BE2C (cell line): Measurements from ENCODE around the gene MT1G.

Source experiments
- DNase-seq: peaks from one replicate; pipeline ENCODE4 v3.0.0-alpha.2; 2020
- H3K27me3 ChIP-seq: fragments of 250-450 bp; sonication (Bioruptor Pico); 2 replicates; pipeline ENCODE4 v1.5.1; 2020; ENCODE audit warnings: mild to moderate bottlenecking
- H3K36me3 ChIP-seq: fragments of 250-450 bp; sonication (Bioruptor Pico); 2 replicates; pipeline ENCODE4 v1.5.1; 2020; ENCODE audit warnings: mild to moderate bottlenecking
- H3K4me1 ChIP-seq: fragments of 250-450 bp; sonication (Bioruptor Pico); 2 replicates; pipeline ENCODE4 v1.5.1; 2020
- H3K4me3 ChIP-seq: 2 replicates; pipeline ENCODE4 v1.5.1; 2011; ENCODE audit warnings: low read depth, low read length
- H3K9me3 ChIP-seq: fragments of 250-450 bp; sonication (Bioruptor Pico); 2 replicates; pipeline ENCODE4 v1.5.1; 2020
- TF ChIP-seq, protein P1 (sequence below): IDR thresholded peaks from 2 replicates; pipeline ENCODE4 v1.5.1; 2012; ENCODE audit warnings: mild to moderate bottlenecking, low read depth, low read length

Gene MT1G

GRCh38 chr16:56700195-56700594 is 32.3 kb upstream of the MT1G start:
- TF ChIP-seq, protein P1, sequence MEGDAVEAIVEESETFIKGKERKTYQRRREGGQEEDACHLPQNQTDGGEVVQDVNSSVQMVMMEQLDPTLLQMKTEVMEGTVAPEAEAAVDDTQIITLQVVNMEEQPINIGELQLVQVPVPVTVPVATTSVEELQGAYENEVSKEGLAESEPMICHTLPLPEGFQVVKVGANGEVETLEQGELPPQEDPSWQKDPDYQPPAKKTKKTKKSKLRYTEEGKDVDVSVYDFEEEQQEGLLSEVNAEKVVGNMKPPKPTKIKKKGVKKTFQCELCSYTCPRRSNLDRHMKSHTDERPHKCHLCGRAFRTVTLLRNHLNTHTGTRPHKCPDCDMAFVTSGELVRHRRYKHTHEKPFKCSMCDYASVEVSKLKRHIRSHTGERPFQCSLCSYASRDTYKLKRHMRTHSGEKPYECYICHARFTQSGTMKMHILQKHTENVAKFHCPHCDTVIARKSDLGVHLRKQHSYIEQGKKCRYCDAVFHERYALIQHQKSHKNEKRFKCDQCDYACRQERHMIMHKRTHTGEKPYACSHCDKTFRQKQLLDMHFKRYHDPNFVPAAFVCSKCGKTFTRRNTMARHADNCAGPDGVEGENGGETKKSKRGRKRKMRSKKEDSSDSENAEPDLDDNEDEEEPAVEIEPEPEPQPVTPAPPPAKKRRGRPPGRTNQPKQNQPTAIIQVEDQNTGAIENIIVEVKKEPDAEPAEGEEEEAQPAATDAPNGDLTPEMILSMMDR: no peak
- no peaks in the 10 kb centered on the region for H3K27me3 ChIP-seq
- no peak overlapping the region for H3K4me3 ChIP-seq
- no peaks in the 10 kb centered on the region for H3K36me3 ChIP-seq
- no peaks in the 10 kb centered on the region for H3K9me3 ChIP-seq
- no peaks in the 10 kb centered on the region for H3K4me1 ChIP-seq
- no peak for DNase-seq

- Histone ChIP-seq H3K4me3 (no peak overlapping the region), H3K4me1 (no peaks in the 10 kb centered on the region), H3K27me3 (no peaks in the 10 kb centered on the region), H3K9me3 (no peaks in the 10 kb centered on the region), H3K36me3 (no peaks in the 10 kb centered on the region)
- TF ChIP-seq, protein P1: no peak
- DNase-seq: no peak
Measured at GRCh38 chr16:56697456-56698155, 29.7 kb upstream of the MT1G start.

GRCh38 chr16:56695246-56695645 is 27.4 kb upstream of the MT1G start:
- Histone ChIP-seq H3K9me3 (no peaks in the 10 kb centered on the region), H3K4me1 (no peaks in the 10 kb centered on the region), H3K27me3 (no peaks in the 10 kb centered on the region), H3K36me3 (no peaks in the 10 kb centered on the region), H3K4me3 (no peak overlapping the region)
- TF ChIP-seq, protein P1: no peak
- no peak for DNase-seq

- TF ChIP-seq, protein P1: no peak
- DNase-seq: no peak
- no peaks in the 10 kb centered on the region for H3K36me3 ChIP-seq
Measured at GRCh38 chr16:56691885-56692284, 24.0 kb upstream of the MT1G start.

GRCh38 chr16:56690420-56691122 is 22.7 kb upstream of the MT1G start:
- Histone ChIP-seq H3K9me3 (no peaks in the 10 kb centered on the region), H3K36me3 (no peaks in the 10 kb centered on the region), H3K4me3 (no peak overlapping the region), H3K4me1 (no peaks in the 10 kb centered on the region), H3K27me3 (no peaks in the 10 kb centered on the region)
- TF ChIP-seq, protein P1: 0 out of 2 replicates have a peak, but pooled peaks have one; percentile 2
- no peak for DNase-seq

More at GRCh38 chr16:56691885-56692284, 24.0 kb upstream of the MT1G start:
- Histone ChIP-seq H3K27me3 (no peaks in the 10 kb centered on the region), H3K4me3 (no peak overlapping the region), H3K9me3 (no peaks in the 10 kb centered on the region), H3K4me1 (no peaks in the 10 kb centered on the region)

DNA sequence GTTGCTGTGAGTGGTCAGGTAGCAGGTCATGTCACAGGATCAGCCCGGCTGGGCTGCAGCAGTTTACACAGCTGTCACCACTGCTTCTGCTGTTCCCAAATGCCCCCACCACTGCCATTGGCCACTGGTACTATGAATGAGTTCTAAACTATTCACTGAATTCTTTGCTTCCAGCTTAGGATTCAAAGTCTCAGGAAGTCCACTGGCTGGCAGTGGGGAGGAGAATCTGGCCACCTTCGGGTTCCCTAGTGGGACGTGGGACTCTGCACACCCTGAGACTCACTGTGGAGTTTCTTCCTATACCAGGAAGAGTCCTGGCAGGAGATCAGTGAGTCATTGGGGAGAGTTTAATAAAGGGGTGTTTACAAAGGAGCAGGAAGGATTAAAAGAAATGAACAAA is 21.3 kb upstream of the MT1G start:
- H3K4me3 ChIP-seq: no peak overlapping the region
- no peaks in the 10 kb centered on the region for H3K36me3 ChIP-seq
- no peaks in the 10 kb centered on the region for H3K9me3 ChIP-seq
- no peak for DNase-seq
- H3K4me1 ChIP-seq: no peaks in the 10 kb centered on the region
- H3K27me3 ChIP-seq: no peaks in the 10 kb centered on the region
- TF ChIP-seq, protein P1: no peak
